Measurements from ENCODE around the gene HFE. TPM values are rescaled to one million over a fixed set of nuclear protein-coding genes. Genes with fewer than 3 reads are reported as not detected.
"Not testable (repeated sequence)": the region's sequence is repeated elsewhere in the genome, so short reads cannot be mapped to it uniquely, and the experiment has no call there.

HFE gene
- total RNA-seq, 1 experiment from 2014 or later, result 2.8 TPM

DNA sequence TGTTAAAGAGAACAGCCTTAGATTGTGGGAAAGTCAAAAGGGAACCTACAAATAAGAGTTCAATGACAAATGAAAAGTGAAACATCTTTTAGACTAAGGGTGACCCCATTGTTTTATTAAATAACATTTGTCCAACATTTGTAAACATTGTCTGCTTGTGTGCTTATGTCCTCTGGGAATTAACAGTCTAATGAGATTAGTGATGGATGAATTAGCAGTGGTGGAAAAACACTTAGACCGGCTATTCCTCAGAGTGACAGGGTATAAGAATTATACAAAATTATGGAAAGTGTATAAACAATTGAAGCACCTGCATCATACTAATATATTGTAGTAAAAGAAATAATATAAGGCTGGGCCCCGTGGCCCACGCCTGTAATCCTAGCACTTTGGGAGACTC lies 29.3 kb upstream of the HFE start:
- Mint-ChIP-seq H3K27me3 (ENCODE audit: insufficient read depth, unreplicated experiment) (no peaks in the 10 kb centered on the region), H3K27ac (ENCODE audit: low read depth, unreplicated experiment) (no peak overlapping the region), H3K4me1 (ENCODE audit: insufficient read depth, unreplicated experiment) (no peaks in the 10 kb centered on the region), H3K36me3 (ENCODE audit: insufficient read depth, unreplicated experiment) (peaks cover 25% of the 10 kb centered on the region), H3K4me3 (ENCODE audit: unreplicated experiment) (no peak overlapping the region), H3K9me3 (ENCODE audit: unreplicated experiment) (no peaks in the 10 kb centered on the region)
- BruUV-seq (replicated peaks), result no TSS peak
- no peak for DNase-seq (ENCODE audit: unreplicated experiment)
- TF ChIP-seq, protein P1, sequence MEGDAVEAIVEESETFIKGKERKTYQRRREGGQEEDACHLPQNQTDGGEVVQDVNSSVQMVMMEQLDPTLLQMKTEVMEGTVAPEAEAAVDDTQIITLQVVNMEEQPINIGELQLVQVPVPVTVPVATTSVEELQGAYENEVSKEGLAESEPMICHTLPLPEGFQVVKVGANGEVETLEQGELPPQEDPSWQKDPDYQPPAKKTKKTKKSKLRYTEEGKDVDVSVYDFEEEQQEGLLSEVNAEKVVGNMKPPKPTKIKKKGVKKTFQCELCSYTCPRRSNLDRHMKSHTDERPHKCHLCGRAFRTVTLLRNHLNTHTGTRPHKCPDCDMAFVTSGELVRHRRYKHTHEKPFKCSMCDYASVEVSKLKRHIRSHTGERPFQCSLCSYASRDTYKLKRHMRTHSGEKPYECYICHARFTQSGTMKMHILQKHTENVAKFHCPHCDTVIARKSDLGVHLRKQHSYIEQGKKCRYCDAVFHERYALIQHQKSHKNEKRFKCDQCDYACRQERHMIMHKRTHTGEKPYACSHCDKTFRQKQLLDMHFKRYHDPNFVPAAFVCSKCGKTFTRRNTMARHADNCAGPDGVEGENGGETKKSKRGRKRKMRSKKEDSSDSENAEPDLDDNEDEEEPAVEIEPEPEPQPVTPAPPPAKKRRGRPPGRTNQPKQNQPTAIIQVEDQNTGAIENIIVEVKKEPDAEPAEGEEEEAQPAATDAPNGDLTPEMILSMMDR (IDR thresholded peaks at IDR 0.05; ENCODE audit: unreplicated experiment), result no peak
- ChIA-PET POLR2A (interaction anchor here (0.7 to 19.2 kb wide), 21 partner anchors 8 to 1779 kb away, joined by 3 to 1354 read pairs (median 22); partner anchors contain the start of gene HFE), CTCF (interaction anchor here (0.7 kb wide), 1 partner anchor 13 kb away, joined by 3 read pairs; a partner anchor contains a TSS)
- intact Hi-C loops (cut with micrococcal nuclease), result loop anchor here (5.0 kb wide), 2 partner anchors 99 to 139 kb away; a partner anchor contains a TSS

DNA sequence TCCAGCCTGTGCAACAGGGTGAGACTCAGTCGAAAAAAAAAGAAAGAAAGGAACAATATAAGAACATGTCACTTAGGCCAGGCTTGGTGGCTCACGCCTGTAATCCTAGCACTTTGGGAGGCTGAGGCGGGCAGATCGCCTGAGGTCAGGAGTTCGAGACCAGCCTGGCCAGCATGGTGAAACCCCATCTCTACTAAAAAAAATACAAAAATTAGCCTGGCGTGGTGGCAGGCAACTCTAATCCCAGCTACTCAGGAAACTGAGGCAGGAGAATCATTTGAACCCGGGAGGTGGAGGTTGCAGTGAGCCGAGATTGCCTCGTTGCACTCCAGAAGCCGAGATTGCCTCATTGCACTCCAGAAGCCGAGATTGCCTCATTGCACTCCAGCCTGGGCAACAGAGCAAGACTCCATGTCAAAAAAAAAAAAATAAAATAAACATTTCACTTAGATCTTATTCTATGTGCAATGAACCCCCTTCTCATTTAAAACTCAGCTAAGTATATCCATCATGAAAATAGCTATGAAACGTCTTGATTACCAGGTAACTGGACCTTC lies 28.7 kb upstream of the HFE start:
- H3K27me3 Mint-ChIP-seq (ENCODE audit: insufficient read depth, unreplicated experiment); DNase-seq (ENCODE audit: unreplicated experiment); H3K9me3 Mint-ChIP-seq (ENCODE audit: unreplicated experiment); H3K27ac Mint-ChIP-seq (ENCODE audit: low read depth, unreplicated experiment); H3K4me1 Mint-ChIP-seq (ENCODE audit: insufficient read depth, unreplicated experiment); BruUV-seq (replicated peaks); H3K4me3 Mint-ChIP-seq (ENCODE audit: unreplicated experiment): not testable (repeated sequence)
- CTCF ChIA-PET, result interaction anchor here (0.7 to 15.2 kb wide), 4 partner anchors 11 to 40 kb away, joined by 3 to 425 read pairs (median 6); a partner anchor contains a TSS
- POLR2A ChIA-PET, result interaction anchor here (0.6 to 10.3 kb wide), 13 partner anchors 10 to 1779 kb away, joined by 3 to 235 read pairs (median 17); partner anchors contain the start of gene HFE
- peaks cover 25% of the 10 kb centered on the region for H3K36me3 Mint-ChIP-seq (ENCODE audit: insufficient read depth, unreplicated experiment)
- intact Hi-C loops (cut with micrococcal nuclease), result loop anchor here (5.0 kb wide), 2 partner anchors 99 to 139 kb away; a partner anchor contains a TSS

DNA sequence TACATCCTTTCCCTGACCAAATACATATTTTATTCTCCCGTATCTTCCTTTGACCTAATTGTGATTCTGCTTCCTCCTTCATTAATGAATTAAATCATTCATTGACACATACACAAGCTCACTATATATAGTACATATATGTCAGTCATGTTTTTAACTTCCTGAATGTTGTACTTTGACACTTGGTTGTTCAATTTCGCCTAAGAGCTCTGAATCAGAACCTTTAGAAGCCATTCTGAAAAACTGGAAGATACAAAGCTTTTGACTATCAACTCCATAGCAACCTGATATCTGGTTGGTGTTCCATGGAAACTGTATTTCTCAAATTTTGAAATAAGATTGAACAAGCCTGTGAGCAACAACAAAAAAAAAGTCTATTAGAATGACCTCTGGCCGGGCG lies 27.3 kb upstream of the HFE start:
- no TSS peak for BruUV-seq (replicated peaks)
- ChIA-PET CTCF (interaction anchor here (0.7 to 15.2 kb wide), 8 partner anchors 11 to 211 kb away, joined by 3 to 425 read pairs (median 4); partner anchors contain the start of gene HFE), POLR2A (interaction anchor here (0.6 to 10.3 kb wide), 14 partner anchors 14 to 140 kb away, joined by 3 to 235 read pairs (median 16); partner anchors contain the start of gene HFE)
- H3K27me3 Mint-ChIP-seq (ENCODE audit: insufficient read depth, unreplicated experiment), result no peaks in the 10 kb centered on the region
- no peak overlapping the region for H3K4me3 Mint-ChIP-seq (ENCODE audit: unreplicated experiment)
- H3K36me3 Mint-ChIP-seq (ENCODE audit: insufficient read depth, unreplicated experiment), result peaks cover 17% of the 10 kb centered on the region
- no peak overlapping the region for H3K27ac Mint-ChIP-seq (ENCODE audit: low read depth, unreplicated experiment)
- intact Hi-C loops (cut with micrococcal nuclease), result loop anchor here (5.0 kb wide), 2 partner anchors 97 to 137 kb away; a partner anchor contains a TSS
- TF ChIP-seq, protein P1 (IDR thresholded peaks at IDR 0.05; ENCODE audit: unreplicated experiment), result no peak
- H3K4me1 Mint-ChIP-seq (ENCODE audit: insufficient read depth, unreplicated experiment), result no peaks in the 10 kb centered on the region
- DNase-seq (ENCODE audit: unreplicated experiment), result no peak
- no peaks in the 10 kb centered on the region for H3K9me3 Mint-ChIP-seq (ENCODE audit: unreplicated experiment)

DNA sequence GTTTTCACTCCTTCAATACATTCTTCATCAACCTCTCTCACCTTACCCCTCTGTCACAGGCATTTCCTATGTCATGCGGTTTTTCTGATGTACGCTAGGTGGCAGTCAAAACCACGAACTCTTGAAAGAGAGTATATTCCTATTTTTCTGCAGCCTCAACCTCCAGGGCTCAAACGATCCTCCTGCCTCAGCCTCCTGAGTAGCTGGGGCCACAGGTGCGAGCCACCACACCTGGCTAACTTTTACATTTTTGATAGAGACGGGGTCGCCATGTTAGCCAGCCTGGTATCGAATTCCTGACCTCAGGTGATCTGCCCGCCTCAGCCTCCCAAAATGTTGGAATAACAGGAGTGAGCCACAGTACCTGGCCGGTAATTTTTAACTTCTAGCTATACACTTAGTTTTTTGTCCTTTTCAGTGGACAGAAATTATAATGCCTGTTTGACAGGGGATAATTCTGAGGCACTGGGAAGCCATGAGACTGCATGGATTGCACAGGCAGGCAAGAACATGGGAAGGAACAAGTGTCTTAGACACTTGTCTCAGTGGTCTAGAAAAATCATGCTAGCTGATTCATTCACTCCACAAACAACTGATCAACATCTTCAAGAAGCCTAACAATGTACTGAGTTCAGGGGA lies 22.5 kb upstream of the HFE start:
- CTCF ChIA-PET, result interaction anchor here (0.6 to 15.2 kb wide), 14 partner anchors 12 to 296 kb away, joined by 3 to 425 read pairs (median 4); partner anchors contain the start of gene HFE
- intact Hi-C loops (cut with micrococcal nuclease), result no loop called here
- BruUV-seq (replicated peaks), result no TSS peak
- DNase-seq (ENCODE audit: unreplicated experiment), result peak; percentile 67
- Mint-ChIP-seq H3K27ac (ENCODE audit: low read depth, unreplicated experiment) (no peak overlapping the region), H3K27me3 (ENCODE audit: insufficient read depth, unreplicated experiment) (no peaks in the 10 kb centered on the region), H3K9me3 (ENCODE audit: unreplicated experiment) (no peaks in the 10 kb centered on the region), H3K4me1 (ENCODE audit: insufficient read depth, unreplicated experiment) (no peaks in the 10 kb centered on the region), H3K4me3 (ENCODE audit: unreplicated experiment) (no peak overlapping the region), H3K36me3 (ENCODE audit: insufficient read depth, unreplicated experiment) (no peaks in the 10 kb centered on the region)
- TF ChIP-seq, protein P1 (IDR thresholded peaks at IDR 0.05; ENCODE audit: unreplicated experiment), result peak; percentile 78
- POLR2A ChIA-PET, result interaction anchor here (0.8 to 8.3 kb wide), 11 partner anchors 19 to 93 kb away, joined by 3 to 59 read pairs (median 13); partner anchors contain the start of gene HFE

Measured in MCF 10A (cell line).